ENCODE results near the gene ADI1.

DNA sequence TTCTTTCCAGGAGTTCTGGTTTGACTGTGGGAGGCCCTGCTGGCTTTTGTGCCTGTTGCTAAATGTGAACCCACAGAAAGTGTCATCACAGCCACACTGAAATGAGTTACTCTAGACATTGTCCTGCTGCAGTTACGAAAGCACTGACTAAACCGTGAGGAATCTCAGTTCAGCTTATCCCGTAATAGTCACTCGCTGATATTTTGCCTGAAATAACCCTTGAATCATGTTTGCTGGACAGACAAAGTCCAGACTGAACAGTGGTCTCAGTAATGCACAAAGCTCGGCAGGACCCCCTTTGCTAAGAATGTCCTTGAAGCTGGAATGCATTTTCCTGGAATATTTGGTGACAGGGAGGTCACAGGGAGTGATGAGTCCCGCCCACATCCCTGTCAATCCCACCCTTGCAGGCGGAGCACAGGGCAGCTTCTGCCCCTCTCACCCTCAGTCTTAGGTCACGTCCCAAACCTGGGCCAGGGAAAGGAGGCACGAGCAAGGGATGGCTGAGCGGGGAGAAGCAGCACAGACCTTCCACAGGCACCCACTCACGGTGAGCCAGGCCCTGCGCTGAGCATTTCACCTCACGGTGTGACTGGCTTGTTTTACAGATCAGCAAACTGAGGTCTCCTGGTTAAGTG is 53.4 kb downstream of the ADI1 start:
- TF ChIP-seq, protein P1, sequence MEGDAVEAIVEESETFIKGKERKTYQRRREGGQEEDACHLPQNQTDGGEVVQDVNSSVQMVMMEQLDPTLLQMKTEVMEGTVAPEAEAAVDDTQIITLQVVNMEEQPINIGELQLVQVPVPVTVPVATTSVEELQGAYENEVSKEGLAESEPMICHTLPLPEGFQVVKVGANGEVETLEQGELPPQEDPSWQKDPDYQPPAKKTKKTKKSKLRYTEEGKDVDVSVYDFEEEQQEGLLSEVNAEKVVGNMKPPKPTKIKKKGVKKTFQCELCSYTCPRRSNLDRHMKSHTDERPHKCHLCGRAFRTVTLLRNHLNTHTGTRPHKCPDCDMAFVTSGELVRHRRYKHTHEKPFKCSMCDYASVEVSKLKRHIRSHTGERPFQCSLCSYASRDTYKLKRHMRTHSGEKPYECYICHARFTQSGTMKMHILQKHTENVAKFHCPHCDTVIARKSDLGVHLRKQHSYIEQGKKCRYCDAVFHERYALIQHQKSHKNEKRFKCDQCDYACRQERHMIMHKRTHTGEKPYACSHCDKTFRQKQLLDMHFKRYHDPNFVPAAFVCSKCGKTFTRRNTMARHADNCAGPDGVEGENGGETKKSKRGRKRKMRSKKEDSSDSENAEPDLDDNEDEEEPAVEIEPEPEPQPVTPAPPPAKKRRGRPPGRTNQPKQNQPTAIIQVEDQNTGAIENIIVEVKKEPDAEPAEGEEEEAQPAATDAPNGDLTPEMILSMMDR (IDR thresholded peaks at IDR 0.05; ENCODE audit: low read depth, low read length): no peak
- TF ChIP-seq EZH2phosphoT487 (IDR thresholded peaks at IDR 0.05; ENCODE audit: low read depth): no peak
